SK-N-SH treated with all-trans-retinoic acid at 6 μM for 48 hours (cell line): ENCODE results near the gene IGF1R.

Experiments
- ISL1 ChIP-seq: fragments of 250-450 bp; sonication (Bioruptor Pico); IDR thresholded peaks from 2 replicates; pipeline ENCODE4 v2.1.2; 2022; ENCODE audit warnings: mild to moderate bottlenecking, moderate library complexity
- SNAI2 ChIP-seq: fragments of 250-450 bp; sonication (Bioruptor Pico); IDR thresholded peaks from 2 replicates; pipeline ENCODE4 v1.5.0; 2020; ENCODE audit warnings: mild to moderate bottlenecking, moderate library complexity
- ZFP30 ChIP-seq: fragments of 450-650 bp; formaldehyde crosslinking; IDR thresholded peaks from 2 replicates; pipeline ENCODE4 v1.5.0; 2022; ENCODE audit warnings: mild to moderate bottlenecking, moderate library complexity
- TF ChIP-seq, protein P1 (sequence below): fragments of 250-450 bp; sonication (Bioruptor Pico); IDR thresholded peaks from 2 replicates; pipeline ENCODE4 v1.8.0; 2020; ENCODE audit warnings: mild to moderate bottlenecking, moderate library complexity, borderline replicate concordance

DNA sequence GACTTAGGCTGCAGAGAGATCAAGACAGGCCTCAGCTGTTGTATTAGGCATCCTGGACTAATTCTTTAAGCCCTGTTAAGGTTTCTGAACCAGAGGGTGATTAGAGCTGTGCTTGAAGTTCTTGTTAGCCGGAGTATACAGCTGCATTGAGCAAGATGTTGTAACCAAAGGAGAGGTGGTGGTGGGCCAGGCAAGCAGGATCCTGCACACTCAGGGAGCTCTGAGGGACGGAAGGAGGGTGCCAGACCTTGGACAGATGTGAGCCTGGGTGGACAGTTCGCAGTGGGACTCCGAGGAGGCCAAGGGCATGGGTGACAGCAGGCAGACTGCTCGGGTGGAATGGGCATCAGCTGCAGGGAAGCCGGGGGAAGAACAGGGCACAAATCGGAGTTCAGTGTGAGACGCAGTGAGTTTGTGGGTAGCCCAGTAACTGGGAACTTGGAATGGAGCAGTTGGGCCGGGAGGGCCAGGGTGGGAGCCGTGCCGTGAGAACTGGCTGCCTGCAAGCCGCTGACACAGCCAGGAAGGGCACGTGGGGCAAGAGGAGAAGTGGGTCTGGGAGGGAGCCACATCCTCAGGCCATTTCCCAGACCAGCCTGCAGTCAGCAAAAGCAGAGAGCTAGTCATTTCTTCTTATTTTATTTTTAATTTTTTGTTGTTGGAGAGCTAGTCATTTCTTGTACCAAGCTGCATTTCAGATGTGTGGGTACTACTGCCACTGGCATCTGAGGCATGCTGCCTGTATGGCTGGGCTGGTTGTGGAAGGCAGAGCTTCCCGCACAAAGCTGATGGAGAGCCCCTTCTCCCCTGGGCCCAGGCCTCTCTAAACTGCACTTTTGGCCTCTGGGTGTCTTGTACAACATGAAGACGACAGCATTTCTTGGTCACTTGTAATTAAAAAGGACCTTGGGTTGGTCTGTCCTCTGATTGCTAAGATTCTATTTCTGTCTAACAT lies 298.2 kb downstream of the IGF1R start:
- TF ChIP-seq ISL1 = no peak
- TF ChIP-seq SNAI2 (CRISPR knock-in tag) = no peak
- no peak for TF ChIP-seq ZFP30 (CRISPR knock-in tag)
- TF ChIP-seq, protein P1, sequence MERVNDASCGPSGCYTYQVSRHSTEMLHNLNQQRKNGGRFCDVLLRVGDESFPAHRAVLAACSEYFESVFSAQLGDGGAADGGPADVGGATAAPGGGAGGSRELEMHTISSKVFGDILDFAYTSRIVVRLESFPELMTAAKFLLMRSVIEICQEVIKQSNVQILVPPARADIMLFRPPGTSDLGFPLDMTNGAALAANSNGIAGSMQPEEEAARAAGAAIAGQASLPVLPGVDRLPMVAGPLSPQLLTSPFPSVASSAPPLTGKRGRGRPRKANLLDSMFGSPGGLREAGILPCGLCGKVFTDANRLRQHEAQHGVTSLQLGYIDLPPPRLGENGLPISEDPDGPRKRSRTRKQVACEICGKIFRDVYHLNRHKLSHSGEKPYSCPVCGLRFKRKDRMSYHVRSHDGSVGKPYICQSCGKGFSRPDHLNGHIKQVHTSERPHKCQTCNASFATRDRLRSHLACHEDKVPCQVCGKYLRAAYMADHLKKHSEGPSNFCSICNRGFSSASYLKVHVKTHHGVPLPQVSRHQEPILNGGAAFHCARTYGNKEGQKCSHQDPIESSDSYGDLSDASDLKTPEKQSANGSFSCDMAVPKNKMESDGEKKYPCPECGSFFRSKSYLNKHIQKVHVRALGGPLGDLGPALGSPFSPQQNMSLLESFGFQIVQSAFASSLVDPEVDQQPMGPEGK (CRISPR knock-in tag) = no peak
